Measurements from ENCODE around the gene PTPN12. TPM values are rescaled to one million over a fixed set of nuclear protein-coding genes. Genes with fewer than 3 reads are reported as not detected.

Gene PTPN12
- total RNA-seq, result 100 to 1,000 TPM in 2 of 4 donors, 10 to 100 TPM in 2; 64.6 to 130 (median 95.5) TPM

- Histone ChIP-seq H3K36me3 (no peaks in the 10 kb centered on the region), H3K9me3 (no peaks in the 10 kb centered on the region), H3K4me3 (peak within 1 kb of the TSS; percentile 85), H3K27ac (peak within 1 kb of the TSS; percentile 94), H3K4me1 (peaks cover 31% of the 10 kb centered on the region), H3K27me3 (no peaks in the 10 kb centered on the region)
- TF ChIP-seq POLR2A (IDR thresholded peaks at IDR 0.05) (no peak), POLR2AphosphoS5 (IDR thresholded peaks at IDR 0.05) (no peak), CTCF (IDR thresholded peaks at IDR 0.05) (no peak), EP300 (IDR thresholded peaks at IDR 0.05) (no peak)
- under 1% methylated on average over 21 of the region's 64 CpGs for WGBS
- DNase-seq (ENCODE audit: low spot score in 2 of 2), result peak; percentile 88 to 89
Measured at GRCh38 chr7:77537136-77537777, at the start of gene PTPN12. TSS of gene PTPN12 (plus strand) at chr7:77537295. CDS start at chr7:77537547, 252 bp downstream.

GRCh38 chr7:77488986-77489385 is 48.1 kb upstream of the PTPN12 start:
- DNase-seq (ENCODE audit: low spot score in 2 of 2), result no peak
- 48% methylated on average over 1 of the region's 1 CpG for WGBS
- TF ChIP-seq EP300 (IDR thresholded peaks at IDR 0.05) (no peak), POLR2A (IDR thresholded peaks at IDR 0.05) (no peak), CTCF (IDR thresholded peaks at IDR 0.05) (no peak), POLR2AphosphoS5 (IDR thresholded peaks at IDR 0.05) (no peak)

GRCh38 chr7:77497079-77497478 is 40.0 kb upstream of the PTPN12 start:
- no peaks in the 10 kb centered on the region for H3K27me3 ChIP-seq
- no peak for DNase-seq (ENCODE audit: low spot score in 2 of 2)
- H3K27ac ChIP-seq, result no peak overlapping the region
- no peak overlapping the region for H3K4me3 ChIP-seq
- H3K4me1 ChIP-seq, result no peaks in the 10 kb centered on the region
- H3K9me3 ChIP-seq, result no peaks in the 10 kb centered on the region
- WGBS, result 95% methylated on average over 5 of the region's 5 CpGs
- no peak for TF ChIP-seq EP300 (IDR thresholded peaks at IDR 0.05)
- TF ChIP-seq CTCF (IDR thresholded peaks at IDR 0.05), result no peak
- no peak for TF ChIP-seq POLR2AphosphoS5 (IDR thresholded peaks at IDR 0.05)
- TF ChIP-seq POLR2A (IDR thresholded peaks at IDR 0.05), result no peak
- H3K36me3 ChIP-seq, result no peaks in the 10 kb centered on the region

More at GRCh38 chr7:77488986-77489385, 48.1 kb upstream of the PTPN12 start:
- no peak overlapping the region for H3K27ac ChIP-seq
- H3K4me1 ChIP-seq, result no peaks in the 10 kb centered on the region
- no peaks in the 10 kb centered on the region for H3K27me3 ChIP-seq
- no peaks in the 10 kb centered on the region for H3K36me3 ChIP-seq
- no peaks in the 10 kb centered on the region for H3K9me3 ChIP-seq
- H3K4me3 ChIP-seq, result no peak overlapping the region

GRCh38 chr7:77498659-77499379 is 38.3 kb upstream of the PTPN12 start:
- whole genome bisulfite sequencing, result 81% methylated on average over 6 of the region's 6 CpGs
- H3K9me3 ChIP-seq, result no peaks in the 10 kb centered on the region
- no peaks in the 10 kb centered on the region for H3K4me1 ChIP-seq
- H3K27ac ChIP-seq, result no peak overlapping the region
- no peaks in the 10 kb centered on the region for H3K27me3 ChIP-seq
- H3K4me3 ChIP-seq, result no peak overlapping the region
- H3K36me3 ChIP-seq, result no peaks in the 10 kb centered on the region
- TF ChIP-seq CTCF (IDR thresholded peaks at IDR 0.05), result no peak
- TF ChIP-seq POLR2AphosphoS5 (IDR thresholded peaks at IDR 0.05), result no peak
- no peak for TF ChIP-seq EP300 (IDR thresholded peaks at IDR 0.05)
- TF ChIP-seq POLR2A (IDR thresholded peaks at IDR 0.05), result no peak
- DNase-seq (ENCODE audit: low spot score in 2 of 2), result no peak

GRCh38 chr7:77501192-77501515 is 35.9 kb upstream of the PTPN12 start:
- WGBS, result 41% methylated on average over 1 of the region's 1 CpG
- TF ChIP-seq POLR2A (IDR thresholded peaks at IDR 0.05), result no peak
- TF ChIP-seq POLR2AphosphoS5 (IDR thresholded peaks at IDR 0.05), result no peak
- no peak for TF ChIP-seq CTCF (IDR thresholded peaks at IDR 0.05)
- Histone ChIP-seq H3K4me1 (no peaks in the 10 kb centered on the region), H3K27ac (no peak overlapping the region), H3K9me3 (no peaks in the 10 kb centered on the region), H3K4me3 (no peak overlapping the region), H3K36me3 (no peaks in the 10 kb centered on the region), H3K27me3 (no peaks in the 10 kb centered on the region)
- no peak for DNase-seq (ENCODE audit: low spot score in 2 of 2)
